GM12878 (cell line): ENCODE measurements around the gene TYRP1.

Experiments used
- CBX5 ChIP-seq: sonication (generic); IDR thresholded peaks from 2 replicates; pipeline ENCODE4 v1.6.1; 2016; ENCODE audit warnings: low read depth, moderate library complexity, mild to moderate bottlenecking, inconsistent platforms
- CTCF ChIP-seq, 3 experiments: IDR thresholded peaks in 2 of 3; conservative IDR thresholded peaks in 1 of 3; 2 replicates each; pipeline ENCODE4 v1.5.1; 2011; ENCODE audit warnings: low read depth in 3 of 3, low read length in 3 of 3, mild to moderate bottlenecking in 3 of 3, control low read depth in 2 of 3, moderate library complexity in 2 of 3, inconsistent platforms in 1 of 3, mixed read lengths in 1 of 3; ENCODE audit not compliant: control insufficient read depth in 2 of 3, insufficient read depth in 1 of 3; ENCODE audit errors: extremely low read depth in 1 of 3
- E2F4 ChIP-seq: IDR thresholded peaks from 2 replicates; pipeline ENCODE4 v1.6.1; 2012; ENCODE audit warnings: low read depth, low read length, improper control_type of control experiment
- E4F1 ChIP-seq: fragments of 450-650 bp; IDR thresholded peaks from 2 replicates; pipeline ENCODE4 v1.6.1; 2018; ENCODE audit warnings: borderline replicate concordance, mild to moderate bottlenecking; ENCODE audit not compliant: partially characterized antibody
- IKZF2 ChIP-seq, 2 experiments: fragments of 450-650 bp; IDR thresholded peaks; 2 replicates each; pipeline ENCODE4 v1.6.1; 2017; ENCODE audit warnings: mild to moderate bottlenecking in 2 of 2, moderate library complexity in 2 of 2
- LARP7 ChIP-seq: fragments of 450-650 bp; IDR thresholded peaks from 2 replicates; pipeline ENCODE4 v1.6.1; 2017; ENCODE audit warnings: mild to moderate bottlenecking
- NFYB ChIP-seq: IDR thresholded peaks from 2 replicates; pipeline ENCODE4 v1.6.1; 2011; ENCODE audit warnings: low read depth, mild to moderate bottlenecking, low read length, improper control_type of control experiment, moderate library complexity; ENCODE audit not compliant: insufficient read depth
- POLR2A ChIP-seq: IDR thresholded peaks from 2 replicates; pipeline ENCODE4 v1.6.1; 2011; ENCODE audit warnings: low read depth, mild to moderate bottlenecking, low read length
- RBBP5 ChIP-seq: fragments of 200-600 bp; sonication (generic); conservative IDR thresholded peaks from 2 replicates; pipeline ENCODE4 v1.6.1; 2016
- REST ChIP-seq: IDR thresholded peaks from 2 replicates; pipeline ENCODE4 v1.6.1; 2012; ENCODE audit warnings: mild to moderate bottlenecking, low read depth, low read length
- ZBTB4 ChIP-seq: fragments of 450-650 bp; formaldehyde crosslinking; IDR thresholded peaks from 2 replicates; pipeline ENCODE4 v1.4.0; 2022; ENCODE audit warnings: mild to moderate bottlenecking, moderate library complexity

- TF ChIP-seq RBBP5 (no peak), NFYB (no peak), ZBTB4 (CRISPR knock-in tag) (no peak), POLR2A (no peak), CTCF (IDR thresholded peaks at IDR 0.05 in 2 of 3, conservative IDR thresholded peaks at IDR 0.05 in 1 of 3; ENCODE audit: control insufficient read depth in 2 of 3, extremely low read depth in 1 of 3, insufficient read depth in 1 of 3, low read depth in 3 of 3, low read length in 3 of 3) (no peak), REST (no peak), IKZF2 (IDR thresholded peaks at IDR 0.05) (no peak), LARP7 (no peak), E4F1 (no peak), E2F4 (no peak), CBX5 (no peak)
Observed at GRCh38 chr9:12732971-12733370, 39.8 kb downstream of the TYRP1 start.
